Hepatic stellate cell (primary cell): ENCODE results near the gene NXPH4.

Experiments used
- DNase-seq: peaks from one replicate; pipeline ENCODE4 v3.0.0; 2011; ENCODE audit warnings: low spot score

NXPH4 gene

GRCh38 chr12:57243521-57244311 lies 27.1 kb downstream of the NXPH4 start:
- DNase-seq = peak; percentile 83

GRCh38 chr12:57244312-57244696 lies 27.7 kb downstream of the NXPH4 start:
- no peak for DNase-seq

GRCh38 chr12:57247041-57247440 lies 30.4 kb downstream of the NXPH4 start:
- no peak for DNase-seq

- no peak for DNase-seq
Observed at GRCh38 chr12:57248934-57249742, 32.5 kb downstream of the NXPH4 start.

GRCh38 chr12:57250541-57250940 lies 33.9 kb downstream of the NXPH4 start:
- no peak for DNase-seq

- DNase-seq = no peak
Observed at GRCh38 chr12:57250956-57251355, 34.4 kb downstream of the NXPH4 start, which contains the start of gene STAC3. Gene STAC3 (minus strand): TSS chr12:57251187. CDS start chr12:57249636, 1,551 bp downstream.

GRCh38 chr12:57254506-57255280 lies 38.1 kb downstream of the NXPH4 start:
- DNase-seq = no peak

GRCh38 chr12:57255916-57256315 lies 39.3 kb downstream of the NXPH4 start:
- DNase-seq = no peak

- DNase-seq = no peak
Observed at GRCh38 chr12:57258977-57259970, 42.7 kb downstream of the NXPH4 start.

- no peak for DNase-seq
Observed at GRCh38 chr12:57260366-57260765, 43.8 kb downstream of the NXPH4 start.

- DNase-seq = no peak
Observed at GRCh38 chr12:57261428-57261865, 44.9 kb downstream of the NXPH4 start.

- DNase-seq = no peak
Observed at GRCh38 chr12:57262126-57262822, 45.7 kb downstream of the NXPH4 start.

GRCh38 chr12:57263096-57263495 lies 46.5 kb downstream of the NXPH4 start:
- no peak for DNase-seq

- no peak for DNase-seq
Observed at GRCh38 chr12:57266681-57267080, 50.1 kb downstream of the NXPH4 start.

GRCh38 chr12:57268264-57268663 lies 51.7 kb downstream of the NXPH4 start:
- no peak for DNase-seq

GRCh38 chr12:57270966-57271470 lies 54.4 kb downstream of the NXPH4 start:
- DNase-seq = no peak

GRCh38 chr12:57272337-57273151 lies 56.0 kb downstream of the NXPH4 start:
- no peak for DNase-seq

- DNase-seq = no peak
Observed at GRCh38 chr12:57273516-57273915, 56.9 kb downstream of the NXPH4 start.
